HG03039 (cell line): Measurements from ENCODE around the gene PCDH17.

Source experiments
- ATAC-seq: cut with Tn5 transposase; IDR thresholded peaks from one replicate; pipeline ENCODE4 v1.9.1; 2021; ENCODE audit warnings: mild to moderate bottlenecking, moderate library complexity; ENCODE audit not compliant: unreplicated experiment

The PCDH17 gene, protein sequence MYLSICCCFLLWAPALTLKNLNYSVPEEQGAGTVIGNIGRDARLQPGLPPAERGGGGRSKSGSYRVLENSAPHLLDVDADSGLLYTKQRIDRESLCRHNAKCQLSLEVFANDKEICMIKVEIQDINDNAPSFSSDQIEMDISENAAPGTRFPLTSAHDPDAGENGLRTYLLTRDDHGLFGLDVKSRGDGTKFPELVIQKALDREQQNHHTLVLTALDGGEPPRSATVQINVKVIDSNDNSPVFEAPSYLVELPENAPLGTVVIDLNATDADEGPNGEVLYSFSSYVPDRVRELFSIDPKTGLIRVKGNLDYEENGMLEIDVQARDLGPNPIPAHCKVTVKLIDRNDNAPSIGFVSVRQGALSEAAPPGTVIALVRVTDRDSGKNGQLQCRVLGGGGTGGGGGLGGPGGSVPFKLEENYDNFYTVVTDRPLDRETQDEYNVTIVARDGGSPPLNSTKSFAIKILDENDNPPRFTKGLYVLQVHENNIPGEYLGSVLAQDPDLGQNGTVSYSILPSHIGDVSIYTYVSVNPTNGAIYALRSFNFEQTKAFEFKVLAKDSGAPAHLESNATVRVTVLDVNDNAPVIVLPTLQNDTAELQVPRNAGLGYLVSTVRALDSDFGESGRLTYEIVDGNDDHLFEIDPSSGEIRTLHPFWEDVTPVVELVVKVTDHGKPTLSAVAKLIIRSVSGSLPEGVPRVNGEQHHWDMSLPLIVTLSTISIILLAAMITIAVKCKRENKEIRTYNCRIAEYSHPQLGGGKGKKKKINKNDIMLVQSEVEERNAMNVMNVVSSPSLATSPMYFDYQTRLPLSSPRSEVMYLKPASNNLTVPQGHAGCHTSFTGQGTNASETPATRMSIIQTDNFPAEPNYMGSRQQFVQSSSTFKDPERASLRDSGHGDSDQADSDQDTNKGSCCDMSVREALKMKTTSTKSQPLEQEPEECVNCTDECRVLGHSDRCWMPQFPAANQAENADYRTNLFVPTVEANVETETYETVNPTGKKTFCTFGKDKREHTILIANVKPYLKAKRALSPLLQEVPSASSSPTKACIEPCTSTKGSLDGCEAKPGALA (N-terminal part only)

DNA sequence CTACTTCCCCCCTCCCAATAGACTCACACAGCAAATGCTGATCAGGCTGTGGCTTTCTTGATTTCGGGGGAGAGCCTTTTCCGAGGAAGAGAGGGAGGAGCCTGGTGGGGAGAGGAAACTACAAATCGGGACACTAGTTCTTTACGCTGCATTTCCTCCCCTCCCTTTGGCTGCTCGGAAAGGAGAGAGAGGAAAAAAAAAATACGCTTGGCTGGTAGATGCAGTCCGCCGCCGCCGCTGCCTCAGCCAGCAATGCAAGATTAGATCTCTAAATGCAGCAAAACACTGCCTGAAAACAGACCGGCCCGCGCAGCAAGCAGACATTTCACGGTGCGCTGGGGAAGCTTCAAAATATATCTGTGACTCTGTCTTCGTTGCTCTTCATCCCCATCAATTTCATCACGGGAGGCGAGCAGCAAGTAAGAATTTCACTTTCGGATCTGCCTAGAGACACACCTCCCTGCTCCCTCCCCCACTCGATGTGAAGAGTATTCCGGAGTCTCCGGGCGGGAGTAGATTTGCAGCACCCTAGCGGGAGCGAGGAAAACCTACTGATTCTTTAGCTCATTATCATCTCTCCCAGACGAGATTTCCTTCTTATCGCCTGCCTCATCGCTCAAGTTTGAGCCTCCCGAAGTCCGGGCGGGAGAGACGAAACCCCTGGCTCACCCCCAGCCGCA, at the start of gene PCDH17:
TSS of gene PCDH17 (plus strand) at position 149 of the 680 bp plus-strand sequence. CDS start 803 bp downstream, outside the sequence.
- no peak for ATAC-seq

DNA sequence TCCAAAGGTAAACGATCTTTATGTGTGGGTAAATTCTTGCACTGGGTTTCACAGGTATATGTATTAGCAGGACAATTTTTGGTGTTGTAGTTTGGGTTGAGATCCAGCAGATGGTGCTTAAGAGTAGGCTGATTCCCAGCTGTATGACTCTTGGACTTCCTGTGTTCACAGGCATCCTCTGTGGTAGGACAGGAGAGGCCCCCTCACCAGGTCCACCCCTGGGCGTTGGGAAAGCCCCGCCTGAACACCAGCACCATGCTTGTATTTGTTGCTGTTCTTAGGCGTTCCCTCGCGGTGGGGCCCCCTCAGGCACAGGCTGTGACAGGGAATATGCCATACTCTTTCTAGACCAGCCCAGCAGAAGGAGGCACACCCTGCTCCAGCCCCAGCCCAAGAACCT, 49.5 kb upstream of the PCDH17 start:
- ATAC-seq, result no peak

DNA sequence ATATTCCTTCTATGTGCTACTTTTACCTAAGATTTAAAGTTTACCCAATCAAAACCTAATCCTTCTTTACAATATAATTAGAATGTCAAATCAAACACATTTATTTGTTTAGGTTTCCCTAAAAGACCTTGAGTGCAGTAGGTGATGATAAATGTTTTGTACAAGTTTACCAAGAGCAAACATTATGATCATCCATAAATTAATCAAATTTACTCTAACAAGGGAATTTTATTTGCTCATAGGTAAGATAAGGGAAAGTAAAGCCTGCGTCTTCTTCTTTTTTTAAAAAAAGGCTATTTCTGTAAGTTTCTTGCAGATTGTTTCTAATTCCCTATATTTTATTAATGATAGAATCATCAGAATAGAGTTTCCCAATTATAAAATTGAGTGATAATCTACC, 48.0 kb upstream of the PCDH17 start:
- no peak for ATAC-seq

DNA sequence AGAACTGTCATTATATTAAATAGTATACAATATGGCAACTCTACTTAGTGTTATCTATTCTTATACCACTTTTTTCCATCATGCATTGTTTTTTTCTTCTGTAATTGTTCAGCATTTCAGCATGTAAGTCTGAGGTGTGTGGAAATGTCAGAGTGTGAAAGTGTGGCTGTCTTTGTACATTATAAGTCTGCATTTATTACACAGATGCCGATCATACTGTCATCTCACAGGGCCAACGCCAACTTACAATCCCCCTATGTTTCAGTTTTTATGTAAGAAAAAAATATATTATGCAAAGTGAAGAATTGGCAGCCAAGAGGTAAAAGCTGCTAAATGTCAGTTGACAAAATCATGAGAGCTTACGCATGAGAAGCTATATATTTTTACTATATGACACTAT, 42.9 kb upstream of the PCDH17 start:
- ATAC-seq, result no peak

DNA sequence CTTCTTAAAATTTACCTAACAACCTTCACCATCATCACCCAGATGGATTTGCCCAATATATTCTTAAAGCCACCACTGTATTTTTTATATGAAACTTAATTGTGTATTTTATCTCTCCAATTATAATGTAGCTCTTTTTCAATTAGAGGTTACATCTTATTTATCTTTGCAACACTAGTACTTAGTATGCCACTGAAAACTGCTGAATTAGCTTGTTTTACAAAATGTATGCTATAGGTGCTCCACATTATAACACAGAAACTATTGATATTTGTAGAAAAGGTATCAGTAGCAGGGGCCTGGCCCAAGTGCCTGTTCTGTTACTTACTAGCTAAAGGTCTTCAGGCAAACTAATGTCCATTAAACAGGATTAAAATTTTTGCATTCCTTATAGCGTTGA, 35.8 kb upstream of the PCDH17 start:
- no peak for ATAC-seq

DNA sequence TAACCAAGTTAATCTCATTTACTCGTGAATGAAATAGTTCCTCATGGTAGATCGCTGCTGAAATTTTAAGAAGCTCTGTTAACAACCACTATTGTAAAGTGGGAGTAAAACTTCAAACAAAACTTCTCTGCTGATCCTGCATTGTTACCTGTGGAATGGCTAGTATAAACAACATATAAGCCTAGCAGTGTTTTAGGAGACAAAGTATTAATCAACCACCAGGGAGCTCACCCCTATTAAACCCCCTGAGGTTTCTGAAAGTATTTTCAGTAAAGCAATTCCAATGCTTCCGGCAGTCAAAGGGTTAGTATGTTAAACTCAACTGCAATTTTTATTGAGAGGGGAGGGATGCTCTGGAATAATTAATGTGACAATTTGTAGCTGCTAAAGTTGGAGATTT, 30.0 kb upstream of the PCDH17 start:
- no peak for ATAC-seq

DNA sequence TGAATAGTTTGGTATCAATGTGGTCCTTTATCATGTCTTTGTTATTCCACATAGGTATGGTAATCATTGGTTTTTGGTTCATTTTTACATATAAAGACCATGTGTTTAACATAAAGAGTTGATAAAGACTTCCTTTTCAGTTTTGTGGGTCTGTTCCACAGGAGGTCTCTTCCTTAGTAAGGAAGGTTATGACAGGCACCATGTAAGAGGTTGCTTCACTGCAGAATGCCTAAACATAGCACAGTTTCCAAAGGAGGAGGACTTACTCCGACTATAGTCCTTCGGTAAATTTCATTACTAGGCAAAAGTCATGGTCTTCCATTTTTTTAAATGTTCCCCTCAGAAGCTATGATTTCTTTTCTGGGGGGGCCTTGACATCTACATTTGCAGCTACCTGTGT, 27.1 kb upstream of the PCDH17 start:
- ATAC-seq, result no peak

DNA sequence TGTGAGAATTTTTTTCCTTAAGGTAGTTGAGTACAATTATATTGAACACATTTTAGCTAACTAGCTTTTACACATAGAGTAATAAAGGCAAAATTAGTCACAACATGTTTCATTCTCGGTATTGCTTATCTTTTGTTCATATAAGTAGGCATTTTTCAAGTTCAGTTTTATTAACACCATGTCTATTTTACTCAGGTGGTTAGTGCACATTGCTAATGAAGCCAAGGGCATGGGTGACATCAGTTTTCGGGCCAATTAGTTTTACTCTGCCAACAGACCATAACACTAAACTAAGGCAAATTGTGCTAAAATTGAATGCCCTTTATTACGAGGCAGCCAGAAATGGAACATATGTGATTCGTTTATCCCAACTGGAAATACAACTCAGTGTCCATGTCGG, 19.6 kb upstream of the PCDH17 start:
- no peak for ATAC-seq

DNA sequence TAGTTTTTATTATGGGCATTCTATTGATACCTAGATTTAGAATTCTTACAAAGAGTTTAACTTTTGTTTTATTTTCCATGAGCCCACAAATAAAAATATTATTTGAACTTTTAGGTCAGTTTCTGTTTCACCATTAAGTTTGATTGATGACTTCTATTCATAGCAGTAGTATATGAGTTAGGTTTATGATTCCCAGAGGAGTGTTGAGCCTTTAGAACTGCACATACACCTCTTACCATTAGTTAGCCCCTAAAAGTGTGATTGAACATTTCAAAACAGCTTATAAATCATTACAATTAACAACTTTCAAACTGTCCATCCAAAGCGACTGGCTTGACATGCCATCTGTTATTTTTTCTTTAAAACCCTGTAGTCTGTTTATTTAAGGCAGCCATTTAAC, 19.0 kb upstream of the PCDH17 start:
- no peak for ATAC-seq

DNA sequence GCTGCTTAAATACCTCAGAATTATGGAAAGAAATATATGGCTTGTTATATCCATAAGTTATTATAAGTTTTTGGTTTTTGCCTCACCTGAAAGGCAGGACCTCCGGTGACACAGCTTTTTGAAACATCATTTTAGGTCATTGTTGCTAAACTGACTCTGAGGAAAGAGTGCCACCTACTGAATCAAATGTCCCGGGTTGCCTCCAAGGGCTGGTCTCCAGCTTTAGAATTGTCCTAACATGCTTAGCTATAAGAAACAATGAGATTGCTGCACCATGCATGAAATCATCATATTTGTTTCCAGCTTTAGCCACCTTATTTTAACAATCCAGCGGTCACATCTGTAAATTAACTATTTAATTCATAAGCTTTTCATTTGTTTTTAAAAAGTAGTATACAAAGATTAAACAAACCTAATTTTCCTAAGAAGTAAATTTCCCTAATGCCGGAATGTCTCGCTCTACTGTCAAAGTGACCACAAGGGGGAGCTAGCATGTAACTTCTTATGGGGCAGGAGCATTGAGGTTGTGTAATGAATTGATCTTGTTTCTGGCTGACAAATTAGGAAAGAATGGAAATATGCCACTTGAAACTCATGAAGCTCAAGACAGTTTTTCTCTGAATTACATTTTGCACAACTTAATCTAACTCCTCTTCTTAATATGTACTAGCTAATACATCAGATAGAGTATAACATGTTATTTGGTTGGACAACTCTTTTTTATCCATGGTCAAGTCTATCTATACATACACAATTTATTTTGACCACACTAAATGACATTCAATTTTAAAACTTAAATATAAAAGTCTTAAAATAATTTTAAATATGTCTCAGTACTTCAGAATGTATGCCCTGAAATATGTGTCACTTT, 6.7 kb upstream of the PCDH17 start:
- ATAC-seq, result peak; percentile 58

DNA sequence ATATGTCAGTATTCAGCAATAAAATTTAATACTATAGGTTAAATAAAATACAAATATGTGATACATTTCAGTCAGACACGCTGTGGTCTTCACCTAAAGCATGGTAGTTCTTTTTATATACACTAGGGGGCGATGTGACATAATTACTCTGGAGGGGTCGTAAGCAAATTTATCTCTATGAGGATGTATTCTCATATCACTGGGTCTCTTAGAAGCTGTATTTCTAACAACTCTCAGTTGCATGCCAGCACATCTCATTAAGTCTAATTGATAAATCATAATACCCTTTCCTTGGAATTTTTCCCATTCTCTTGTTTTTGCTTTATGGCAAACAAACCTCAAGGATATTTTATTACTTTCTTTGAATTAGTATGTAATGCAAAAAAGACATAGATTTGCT, 3.9 kb upstream of the PCDH17 start:
- ATAC-seq, result no peak

DNA sequence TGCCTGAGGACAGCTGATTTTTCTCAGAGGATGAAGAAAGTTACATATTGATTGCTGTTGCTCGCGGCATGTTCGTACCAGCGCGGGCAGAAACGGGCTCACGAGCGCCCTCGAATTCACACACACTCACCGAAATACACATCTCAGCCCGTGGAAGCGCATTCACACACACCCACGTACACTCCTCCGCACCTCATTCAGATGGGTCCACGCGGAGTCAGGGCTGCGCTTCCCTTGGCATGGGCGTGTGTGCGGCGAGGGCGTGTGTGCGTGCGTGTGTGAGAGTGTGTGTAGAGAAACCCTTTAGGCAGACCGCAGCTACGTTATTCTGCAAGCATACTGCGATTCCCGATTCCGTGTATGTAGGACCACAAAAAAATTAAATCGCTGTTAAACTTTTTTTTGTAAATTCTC, 2.1 kb upstream of the PCDH17 start:
- ATAC-seq, result no peak

DNA sequence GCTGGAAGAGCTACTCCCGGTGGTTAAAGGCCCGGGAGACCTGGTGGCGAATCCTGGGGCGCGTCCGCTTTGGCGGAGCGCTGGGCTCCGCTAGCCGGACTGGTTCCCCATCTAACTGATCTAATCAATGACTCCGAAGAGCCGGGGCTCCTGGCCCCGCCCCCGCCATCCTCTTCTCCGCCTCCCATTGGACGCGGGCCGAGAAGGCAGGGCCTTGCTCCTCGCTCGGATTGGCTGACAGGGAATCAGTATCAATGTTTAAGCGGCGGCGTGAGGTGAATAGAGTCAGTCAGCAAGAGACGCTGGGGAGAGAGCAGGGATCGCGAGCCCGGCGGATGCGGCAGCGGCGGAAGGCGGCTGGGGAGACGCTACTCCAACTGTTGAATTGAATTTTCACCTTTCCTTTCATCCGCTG, 1.7 kb upstream of the PCDH17 start:
- no peak for ATAC-seq

DNA sequence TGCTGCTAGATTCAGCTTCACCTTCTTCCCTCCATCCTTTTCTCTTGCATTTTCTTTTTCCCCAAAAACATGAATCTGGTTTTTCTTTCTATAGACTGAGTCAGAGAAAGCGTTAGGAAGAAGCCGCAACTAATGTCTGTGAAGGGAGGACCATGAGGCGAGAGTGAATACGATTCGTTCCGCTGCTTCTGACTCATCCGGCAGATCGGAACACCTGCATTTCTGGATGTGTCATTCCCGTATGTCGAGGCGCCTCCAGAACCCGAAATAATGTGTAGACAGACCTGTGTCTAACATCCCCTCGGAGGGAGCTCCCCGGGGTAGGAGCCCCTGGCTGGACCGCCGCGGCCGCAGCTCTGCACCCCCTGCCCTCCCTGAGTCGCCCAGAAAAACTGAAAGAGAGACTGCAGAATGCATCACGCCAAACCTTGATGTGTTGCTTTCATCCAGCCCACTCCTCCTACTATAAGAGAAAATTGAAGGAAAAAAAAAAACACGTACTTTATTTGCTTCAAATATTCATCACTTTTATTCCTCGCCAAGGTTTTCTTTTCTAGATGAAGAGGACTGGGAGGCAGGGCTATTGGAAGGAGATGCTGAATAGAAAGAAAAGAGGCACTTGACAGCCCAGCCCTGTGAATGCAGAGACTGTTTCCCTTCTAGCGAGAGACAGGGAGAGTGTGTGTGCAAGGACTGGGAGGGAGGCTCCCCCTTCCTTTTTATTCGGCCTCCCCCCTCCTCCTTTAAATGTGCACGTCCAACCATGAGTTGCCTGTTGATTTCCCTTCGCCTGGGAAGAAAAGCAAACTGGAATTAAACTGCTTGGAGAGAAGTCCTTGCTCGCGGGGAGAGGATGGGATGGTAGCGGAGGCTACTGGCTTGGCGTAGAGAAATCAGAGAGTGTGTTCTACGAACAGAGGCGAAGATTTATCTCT, 616 bp upstream of the PCDH17 start:
- no peak for ATAC-seq

DNA sequence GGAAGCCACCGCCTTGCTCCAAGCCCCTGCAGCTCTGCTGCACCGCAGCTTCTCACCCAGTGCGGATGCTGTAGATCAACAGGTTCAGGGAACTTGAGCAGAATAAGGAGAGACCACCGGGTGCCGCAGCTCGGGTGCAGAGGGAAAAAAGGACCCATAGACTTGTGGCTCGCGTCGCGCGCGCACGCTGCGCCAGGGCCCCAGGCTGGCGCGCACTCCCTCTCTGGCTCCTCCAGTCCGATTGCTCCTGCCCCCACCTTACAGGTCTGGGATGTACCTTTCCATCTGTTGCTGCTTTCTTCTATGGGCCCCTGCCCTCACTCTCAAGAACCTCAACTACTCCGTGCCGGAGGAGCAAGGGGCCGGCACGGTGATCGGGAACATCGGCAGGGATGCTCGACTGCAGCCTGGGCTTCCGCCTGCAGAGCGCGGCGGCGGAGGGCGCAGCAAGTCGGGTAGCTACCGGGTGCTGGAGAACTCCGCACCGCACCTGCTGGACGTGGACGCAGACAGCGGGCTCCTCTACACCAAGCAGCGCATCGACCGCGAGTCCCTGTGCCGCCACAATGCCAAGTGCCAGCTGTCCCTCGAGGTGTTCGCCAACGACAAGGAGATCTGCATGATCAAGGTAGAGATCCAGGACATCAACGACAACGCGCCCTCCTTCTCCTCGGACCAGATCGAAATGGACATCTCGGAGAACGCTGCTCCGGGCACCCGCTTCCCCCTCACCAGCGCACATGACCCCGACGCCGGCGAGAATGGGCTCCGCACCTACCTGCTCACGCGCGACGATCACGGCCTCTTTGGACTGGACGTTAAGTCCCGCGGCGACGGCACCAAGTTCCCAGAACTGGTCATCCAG, 964 bp downstream of the PCDH17 start:
- no peak for ATAC-seq

DNA sequence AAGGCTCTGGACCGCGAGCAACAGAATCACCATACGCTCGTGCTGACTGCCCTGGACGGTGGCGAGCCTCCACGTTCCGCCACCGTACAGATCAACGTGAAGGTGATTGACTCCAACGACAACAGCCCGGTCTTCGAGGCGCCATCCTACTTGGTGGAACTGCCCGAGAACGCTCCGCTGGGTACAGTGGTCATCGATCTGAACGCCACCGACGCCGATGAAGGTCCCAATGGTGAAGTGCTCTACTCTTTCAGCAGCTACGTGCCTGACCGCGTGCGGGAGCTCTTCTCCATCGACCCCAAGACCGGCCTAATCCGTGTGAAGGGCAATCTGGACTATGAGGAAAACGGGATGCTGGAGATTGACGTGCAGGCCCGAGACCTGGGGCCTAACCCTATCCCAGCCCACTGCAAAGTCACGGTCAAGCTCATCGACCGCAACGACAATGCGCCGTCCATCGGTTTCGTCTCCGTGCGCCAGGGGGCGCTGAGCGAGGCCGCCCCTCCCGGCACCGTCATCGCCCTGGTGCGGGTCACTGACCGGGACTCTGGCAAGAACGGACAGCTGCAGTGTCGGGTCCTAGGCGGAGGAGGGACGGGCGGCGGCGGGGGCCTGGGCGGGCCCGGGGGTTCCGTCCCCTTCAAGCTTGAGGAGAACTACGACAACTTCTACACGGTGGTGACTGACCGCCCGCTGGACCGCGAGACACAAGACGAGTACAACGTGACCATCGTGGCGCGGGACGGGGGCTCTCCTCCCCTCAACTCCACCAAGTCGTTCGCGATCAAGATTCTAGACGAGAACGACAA, 1.8 kb downstream of the PCDH17 start:
- ATAC-seq, result no peak
